DMS 273 (cell line): ENCODE measurements around the gene RPS6KA2.
"Not testable (repeated sequence)": the region's sequence is repeated elsewhere in the genome, so short reads cannot be mapped to it uniquely, and the experiment has no call there.

Source experiments
- DNase-seq: peaks from one replicate; lab custom pipeline; 2025; ENCODE audit not compliant: unreplicated experiment; lab: John Stamatoyannopoulos, UW

The RPS6KA2 gene

DNA sequence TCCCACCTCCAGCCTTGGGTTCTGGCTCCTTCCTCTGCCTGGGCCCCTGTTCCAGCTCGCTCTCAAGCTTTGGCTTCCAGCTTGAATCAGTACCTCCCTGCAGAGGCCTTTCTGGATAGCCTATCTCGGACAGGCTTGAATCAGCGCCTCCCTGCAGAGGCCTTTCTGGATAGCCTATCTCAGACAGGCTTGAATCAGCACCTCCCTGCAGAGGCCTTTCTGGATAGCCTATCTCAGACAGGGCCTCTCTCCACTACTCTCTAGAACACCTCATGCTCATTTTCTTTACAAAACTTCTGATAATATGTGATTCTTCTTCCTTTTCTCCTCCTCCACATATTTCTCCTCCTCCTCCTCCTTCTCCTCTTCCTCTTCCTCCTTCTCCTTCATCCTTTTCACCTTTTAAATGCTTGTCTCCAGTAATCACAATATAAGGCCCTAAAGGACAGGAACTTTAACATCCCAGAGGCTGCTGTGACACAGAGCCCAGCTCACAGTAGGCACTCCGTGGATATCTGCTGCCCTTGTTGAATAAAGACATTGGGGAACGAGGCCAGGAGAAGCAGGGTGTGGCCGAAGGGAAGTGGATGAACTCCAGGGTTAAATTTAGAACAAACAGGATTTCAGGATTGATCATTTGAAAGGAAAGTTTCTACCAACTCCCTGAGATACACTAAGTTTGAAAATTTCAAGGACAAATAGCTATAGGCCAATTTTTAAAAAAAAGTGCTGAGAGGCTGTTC, 9.3 kb upstream of the RPS6KA2 start:
- no peak for DNase-seq

DNA sequence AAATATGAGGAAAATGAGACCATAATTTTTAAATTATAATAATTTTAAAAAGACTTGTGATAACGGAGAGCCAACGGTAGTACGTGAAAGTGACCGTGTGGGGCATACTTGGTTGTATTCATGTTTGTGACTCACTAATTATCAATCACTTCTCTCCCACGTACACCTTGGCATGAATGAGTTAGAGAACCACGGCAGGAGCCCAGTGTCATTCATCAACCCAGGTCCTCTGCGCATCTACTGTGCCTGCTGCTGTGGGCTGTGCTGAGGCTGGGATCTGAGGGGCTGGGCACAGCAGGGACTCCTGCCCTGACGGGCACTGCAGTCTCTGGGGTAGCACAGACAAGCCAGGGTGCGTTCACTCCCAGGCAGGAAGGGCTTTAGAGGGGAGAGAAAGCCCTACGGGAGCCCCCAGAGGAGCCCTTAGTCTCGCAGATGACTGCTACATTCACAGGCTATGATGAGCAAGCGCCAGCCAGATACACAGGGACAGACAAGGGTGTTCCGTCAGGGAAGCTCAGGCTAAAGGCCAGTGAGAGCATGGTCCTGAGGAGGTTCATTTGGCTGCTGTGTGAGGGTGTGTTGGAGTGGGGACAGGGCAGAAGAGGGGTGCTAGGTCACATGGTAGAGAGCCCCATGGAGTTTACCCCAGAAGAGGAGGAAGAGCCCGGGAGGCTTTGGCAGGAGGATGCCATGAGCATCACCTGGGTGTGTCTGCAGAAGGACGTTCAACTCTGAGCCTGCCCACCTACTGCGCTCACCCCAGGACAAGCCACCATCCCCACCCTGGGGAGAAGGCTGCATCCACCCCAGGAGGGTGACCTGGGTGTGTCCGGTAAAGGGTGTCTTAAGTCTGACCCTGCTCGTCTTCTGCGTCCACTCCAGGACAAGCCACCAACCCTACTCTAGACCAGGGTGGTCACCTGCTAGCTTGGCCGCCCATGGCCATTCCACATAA, 8.2 kb upstream of the RPS6KA2 start:
- DNase-seq: no peak

DNA sequence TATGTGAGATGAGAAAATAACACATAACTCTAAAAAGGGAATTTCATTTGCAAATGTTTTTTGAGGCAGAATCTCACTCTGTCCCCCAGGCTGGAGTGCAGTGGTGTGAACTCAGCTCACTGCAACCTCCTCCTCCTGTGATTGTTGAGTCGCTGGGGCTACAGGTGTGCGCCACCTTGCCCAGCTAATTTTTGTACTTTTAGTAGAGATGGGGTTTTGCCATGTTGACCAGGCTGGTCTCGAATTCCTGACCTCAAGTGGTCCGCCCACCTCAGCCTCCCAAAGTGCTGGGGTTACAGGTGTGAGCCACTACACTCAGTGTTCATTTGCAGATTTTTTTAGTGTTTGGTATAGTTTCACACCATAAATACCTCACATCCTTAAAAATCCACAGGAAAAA, 7.5 kb upstream of the RPS6KA2 start:
- DNase-seq: not testable (repeated sequence)

DNA sequence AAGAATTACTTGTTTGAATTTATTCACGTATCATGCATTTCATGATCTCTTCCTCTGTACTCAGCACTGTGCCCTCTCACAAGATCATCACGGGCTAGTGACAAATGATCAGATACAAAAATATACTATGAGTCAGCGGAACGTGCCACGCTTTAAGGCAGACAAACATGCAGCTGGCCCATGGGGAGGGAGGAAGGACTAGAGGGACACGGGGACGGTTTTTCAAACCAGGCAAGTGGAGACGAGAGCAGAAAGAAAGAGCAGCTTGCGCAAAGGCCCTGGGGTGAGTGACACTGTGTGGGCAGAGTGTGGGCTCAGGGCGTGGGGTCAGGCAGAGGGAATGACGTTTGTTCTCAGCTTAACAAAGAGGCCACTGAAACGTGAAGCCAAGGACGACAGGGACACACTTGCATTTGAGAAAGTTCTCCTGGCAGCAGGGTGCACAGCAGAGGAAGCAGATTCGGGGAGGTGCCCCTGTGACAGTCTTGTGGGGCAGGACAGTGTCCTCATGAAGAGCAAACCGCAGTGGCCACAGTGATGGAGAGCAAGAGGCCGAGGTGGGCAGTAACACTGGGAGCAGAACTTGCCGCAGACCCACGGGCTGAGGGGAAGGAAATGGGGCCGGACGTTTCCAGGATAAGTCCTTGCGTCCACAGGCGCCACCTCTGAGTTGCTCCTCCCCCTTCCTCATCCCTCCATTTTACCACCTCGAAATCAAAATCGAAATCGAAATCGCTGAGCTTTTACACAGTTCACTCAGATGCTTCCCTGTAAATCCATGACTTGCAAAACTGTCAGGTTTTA, 6.9 kb upstream of the RPS6KA2 start:
- DNase-seq: no peak

DNA sequence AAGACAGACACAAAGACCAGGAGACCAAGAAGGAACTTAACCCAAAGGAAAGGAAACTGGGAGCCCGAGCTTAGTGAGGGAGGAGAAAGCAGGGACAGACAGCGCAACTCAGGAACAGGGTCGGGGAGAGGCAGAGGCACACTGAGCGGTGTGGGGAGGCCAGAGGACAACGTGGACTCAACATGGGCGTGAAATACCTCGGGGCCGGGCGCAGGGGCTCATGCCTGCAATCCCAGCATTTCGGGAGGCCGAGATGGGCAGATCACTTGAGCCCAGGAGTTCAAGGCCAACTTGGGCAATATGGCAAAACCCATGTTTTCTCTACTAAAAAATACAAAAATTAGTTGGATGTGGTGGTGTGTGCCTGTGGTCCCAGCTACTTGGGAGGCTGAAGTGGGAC, 5.7 kb upstream of the RPS6KA2 start:
- DNase-seq: no peak

DNA sequence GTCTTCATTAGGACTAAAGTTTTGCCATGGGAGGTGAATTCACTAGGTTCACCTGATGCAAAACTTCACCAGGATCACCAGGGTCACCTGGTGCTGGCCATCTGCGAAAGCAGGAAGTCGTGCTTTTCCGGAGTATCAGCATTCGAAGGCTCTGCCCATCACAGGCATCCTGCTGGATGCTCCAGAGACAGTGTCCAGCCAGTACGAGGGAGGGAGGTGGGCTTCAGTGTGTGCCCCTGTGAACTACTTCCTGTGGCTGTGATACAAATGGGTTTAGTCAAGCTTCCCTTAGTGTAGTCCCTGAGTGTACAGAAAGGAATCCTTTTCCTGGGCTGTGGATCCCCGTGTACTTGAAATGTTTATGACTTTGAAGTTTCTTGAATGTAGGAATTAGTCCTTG, 3.4 kb upstream of the RPS6KA2 start:
- DNase-seq: no peak

DNA sequence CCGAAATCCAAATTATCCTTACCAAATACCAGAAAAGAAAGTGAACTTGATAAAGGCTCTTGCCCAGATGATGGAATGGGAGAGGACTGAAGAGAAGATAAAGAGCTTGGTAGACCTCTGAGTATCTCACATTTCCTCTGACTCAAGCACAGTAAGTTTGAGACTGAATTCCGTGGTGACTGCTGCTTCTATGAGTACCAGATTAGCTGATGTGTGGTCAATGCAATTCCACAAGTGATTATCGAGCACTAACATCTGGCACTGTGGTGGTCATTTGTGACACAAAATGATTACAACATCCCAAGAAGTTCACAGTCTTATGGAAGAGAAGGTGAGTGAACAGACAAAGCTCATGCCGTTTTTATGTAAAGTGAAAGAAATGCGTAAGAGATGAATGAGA, 2.6 kb upstream of the RPS6KA2 start:
- DNase-seq: no peak

DNA sequence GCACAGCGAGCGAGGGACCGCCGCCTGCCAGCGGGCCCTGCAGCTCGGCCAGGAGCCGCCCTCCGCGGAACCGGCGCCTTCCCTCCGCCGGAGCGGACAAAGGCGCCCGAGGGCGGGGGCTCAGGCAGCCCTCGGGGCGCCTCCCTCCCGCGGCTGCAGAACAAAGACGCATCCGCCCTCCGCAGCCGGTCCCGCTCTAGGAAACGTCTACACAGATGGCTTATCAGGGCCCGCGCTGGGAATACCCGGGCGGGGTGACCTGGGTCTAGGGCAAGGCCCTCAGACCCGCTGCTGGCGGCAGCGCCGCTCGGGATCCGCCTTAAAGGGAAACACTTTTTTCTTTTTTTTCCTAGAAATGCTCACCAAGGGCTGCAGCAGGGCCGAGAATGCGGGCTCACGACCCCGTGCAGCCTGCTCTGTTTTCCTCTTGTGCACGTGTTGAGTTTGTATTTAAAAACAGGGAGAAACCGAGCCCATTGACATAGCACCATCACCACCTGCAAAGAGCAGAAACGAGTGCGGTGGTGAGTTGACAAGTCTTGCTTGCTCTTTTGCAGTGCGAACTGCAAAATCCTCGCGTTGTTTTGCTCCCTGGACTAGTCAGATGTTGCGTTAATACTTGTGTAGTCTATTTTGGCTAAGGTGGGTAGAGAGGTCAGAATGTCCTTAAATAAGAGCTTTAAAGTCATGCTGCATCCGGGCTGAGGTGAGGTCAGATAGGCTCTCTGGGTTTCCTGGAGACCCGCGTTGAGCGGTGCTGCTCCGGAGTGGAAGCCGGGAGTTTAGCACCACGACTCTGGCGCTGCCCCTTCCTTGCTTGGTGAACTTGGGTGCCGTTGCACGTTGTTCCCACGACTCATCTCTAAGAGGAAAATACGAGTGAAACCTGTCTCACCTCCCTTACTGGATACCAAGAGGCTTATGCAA, 1.1 kb upstream of the RPS6KA2 start:
- peak; percentile 84 for DNase-seq

DNA sequence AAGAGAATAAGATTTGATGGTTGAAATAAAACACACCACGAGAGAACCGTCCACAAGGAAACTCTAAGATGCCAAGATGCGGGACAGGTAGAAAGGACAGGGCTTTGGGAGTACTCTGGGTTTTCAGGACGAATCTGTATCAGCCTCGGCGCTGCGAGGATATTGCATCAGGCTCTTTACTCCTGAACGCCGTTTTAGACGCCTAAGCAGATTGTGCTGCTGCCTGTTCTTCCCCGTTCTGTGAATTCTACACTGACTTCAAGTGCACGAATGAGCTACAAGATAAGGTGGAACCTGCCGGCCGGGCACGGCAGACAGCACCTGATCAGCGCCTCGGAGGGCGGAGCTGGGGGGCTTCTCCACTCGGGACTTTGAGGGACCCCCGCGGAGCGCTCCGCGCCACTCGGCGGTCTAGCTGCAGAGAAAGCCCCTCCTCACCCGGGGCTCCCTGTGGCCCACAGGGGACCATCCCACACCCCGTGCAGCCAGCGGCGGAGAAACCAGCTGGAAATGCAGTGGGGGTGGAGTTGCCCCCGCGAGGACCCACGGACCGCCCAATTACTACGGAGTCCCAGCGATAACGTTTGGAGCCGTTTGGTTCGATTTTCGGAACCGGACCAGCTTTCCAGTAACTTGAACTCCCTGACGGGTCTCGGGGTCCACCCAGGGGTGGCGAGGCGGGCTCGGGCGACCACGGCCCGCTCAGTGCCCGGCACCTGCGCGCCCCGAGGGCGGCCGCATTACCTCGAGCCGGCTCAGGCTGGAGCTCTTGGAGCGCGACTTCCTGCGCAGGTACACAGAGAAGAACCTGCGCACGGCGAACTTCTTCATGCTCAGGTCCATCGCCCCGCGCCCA, 646 bp downstream of the RPS6KA2 start:
- peak; percentile 48 for DNase-seq

DNA sequence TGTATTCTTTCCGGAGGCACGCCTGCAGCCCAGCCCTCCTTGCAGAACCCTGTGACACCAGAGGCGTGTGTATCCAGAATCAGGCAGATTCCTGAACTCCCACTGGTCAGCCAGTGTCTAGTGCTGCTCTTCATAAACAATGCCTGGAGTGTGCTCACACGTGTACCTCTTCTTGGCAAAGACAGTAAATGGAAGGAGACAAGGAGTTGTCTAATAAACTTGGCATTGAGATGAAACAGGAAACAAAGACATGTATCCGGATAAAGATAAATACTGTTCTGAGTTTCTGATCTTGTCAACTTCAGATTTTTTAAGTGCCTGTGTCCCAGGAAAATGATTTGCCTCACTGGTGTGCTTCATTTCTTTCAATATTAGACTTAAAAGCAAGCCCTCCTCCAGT, 1.7 kb downstream of the RPS6KA2 start:
- no peak for DNase-seq

DNA sequence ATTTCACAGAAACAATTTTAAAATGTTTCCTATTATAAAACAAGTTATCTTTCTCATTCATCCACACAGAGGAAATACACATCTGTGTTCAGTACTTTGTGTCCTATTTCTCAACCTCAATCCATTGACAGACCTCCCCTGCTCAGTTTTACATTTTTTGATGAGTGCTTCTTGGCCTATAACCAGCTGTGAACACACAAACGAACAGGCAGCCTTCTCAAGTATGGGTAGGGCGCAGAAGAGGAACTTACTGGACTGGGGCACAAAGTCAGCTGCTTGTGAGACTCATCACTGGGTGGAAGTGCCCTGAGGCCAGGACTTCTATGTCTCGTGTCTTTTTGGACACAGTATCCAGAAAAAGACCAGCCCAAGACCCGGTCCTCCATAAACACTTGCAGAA, 2.8 kb downstream of the RPS6KA2 start:
- DNase-seq: no peak

DNA sequence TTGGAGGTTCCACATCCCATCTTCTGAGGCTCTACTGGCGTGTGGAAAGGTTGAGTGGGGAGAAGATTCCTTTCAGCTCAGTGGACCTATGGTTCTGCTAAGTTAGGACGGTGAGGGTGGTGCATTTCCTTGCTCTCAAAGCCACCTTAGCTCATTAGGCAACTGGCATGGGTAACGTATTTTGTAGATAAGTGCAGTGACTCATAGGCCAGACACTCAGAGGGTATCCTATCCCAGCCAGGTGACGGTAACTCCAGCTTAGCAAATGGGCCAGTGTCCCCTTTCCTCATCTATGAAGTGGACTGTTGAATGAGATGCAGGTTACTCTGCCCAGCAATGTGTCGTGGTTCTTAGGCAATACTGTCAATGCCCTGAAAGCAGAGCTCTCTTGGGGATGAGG, 3.7 kb downstream of the RPS6KA2 start:
- DNase-seq: no peak

DNA sequence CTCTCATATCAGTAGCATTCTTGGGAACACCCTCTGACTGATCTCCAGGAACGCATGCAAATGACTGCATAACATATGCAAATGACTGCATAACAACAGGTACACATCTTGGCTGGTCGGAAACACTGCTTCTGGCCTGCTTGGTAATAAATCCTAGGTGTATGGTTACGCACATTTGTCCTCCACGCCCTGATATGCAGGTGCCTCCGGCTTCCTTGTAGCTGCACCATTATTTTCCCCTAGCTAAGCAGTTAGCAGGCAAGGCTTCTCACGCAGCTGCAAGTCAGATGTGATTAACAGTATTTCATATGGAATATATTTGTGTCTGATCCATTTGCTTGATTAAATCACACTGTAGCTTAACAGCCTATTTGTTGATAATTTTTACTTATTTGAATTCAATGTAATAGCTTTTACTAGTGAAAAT, 5.9 kb downstream of the RPS6KA2 start:
- no peak for DNase-seq

DNA sequence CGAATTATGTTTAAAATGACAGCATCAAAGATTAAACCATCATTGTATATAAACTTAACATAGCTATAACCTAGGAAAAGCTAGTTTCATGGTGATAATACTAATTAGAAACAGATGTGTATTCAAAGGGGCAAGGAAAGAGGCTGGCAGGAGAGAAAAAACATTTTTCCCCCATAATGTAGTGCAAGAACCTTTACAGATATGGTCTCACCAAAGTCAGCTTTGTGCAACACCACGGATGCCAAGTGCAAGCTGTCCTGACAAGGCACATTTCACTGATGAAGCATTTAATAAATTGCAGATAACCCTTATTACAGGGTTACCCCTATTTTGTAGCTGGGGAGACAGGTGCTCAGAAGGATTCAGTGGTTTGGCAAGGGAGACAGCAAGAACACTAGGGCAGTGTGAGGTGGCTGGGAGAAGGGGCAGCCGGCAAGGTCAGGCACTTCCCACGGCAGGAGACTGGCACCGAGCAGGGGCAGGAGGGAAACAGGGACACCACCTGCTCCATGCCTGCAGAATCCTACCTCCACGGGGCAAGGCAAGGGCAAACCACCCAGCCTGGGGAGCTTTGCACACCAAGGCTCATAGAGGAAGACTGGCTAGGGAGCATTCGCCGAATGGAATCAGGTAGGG, 6.5 kb downstream of the RPS6KA2 start:
- DNase-seq: no peak

DNA sequence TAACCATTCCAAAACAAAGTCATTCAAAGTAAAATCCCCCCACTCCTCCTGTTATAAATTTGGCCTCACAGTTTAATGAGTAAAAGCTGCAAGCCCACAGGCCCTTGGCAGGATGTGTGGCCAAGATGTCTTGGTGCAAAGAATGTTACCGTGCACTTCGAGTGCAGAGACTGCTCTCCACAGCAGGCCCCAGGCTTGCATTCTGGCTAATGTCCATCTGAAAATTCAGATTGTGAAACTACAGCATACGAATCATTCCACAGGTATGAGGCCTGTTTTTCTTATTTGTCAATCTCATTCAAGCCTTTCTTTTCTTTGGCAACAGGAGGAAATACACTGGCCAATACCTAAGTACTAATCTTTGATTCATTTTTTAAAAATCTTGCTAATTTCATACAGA, 7.1 kb downstream of the RPS6KA2 start:
- DNase-seq: no peak

DNA sequence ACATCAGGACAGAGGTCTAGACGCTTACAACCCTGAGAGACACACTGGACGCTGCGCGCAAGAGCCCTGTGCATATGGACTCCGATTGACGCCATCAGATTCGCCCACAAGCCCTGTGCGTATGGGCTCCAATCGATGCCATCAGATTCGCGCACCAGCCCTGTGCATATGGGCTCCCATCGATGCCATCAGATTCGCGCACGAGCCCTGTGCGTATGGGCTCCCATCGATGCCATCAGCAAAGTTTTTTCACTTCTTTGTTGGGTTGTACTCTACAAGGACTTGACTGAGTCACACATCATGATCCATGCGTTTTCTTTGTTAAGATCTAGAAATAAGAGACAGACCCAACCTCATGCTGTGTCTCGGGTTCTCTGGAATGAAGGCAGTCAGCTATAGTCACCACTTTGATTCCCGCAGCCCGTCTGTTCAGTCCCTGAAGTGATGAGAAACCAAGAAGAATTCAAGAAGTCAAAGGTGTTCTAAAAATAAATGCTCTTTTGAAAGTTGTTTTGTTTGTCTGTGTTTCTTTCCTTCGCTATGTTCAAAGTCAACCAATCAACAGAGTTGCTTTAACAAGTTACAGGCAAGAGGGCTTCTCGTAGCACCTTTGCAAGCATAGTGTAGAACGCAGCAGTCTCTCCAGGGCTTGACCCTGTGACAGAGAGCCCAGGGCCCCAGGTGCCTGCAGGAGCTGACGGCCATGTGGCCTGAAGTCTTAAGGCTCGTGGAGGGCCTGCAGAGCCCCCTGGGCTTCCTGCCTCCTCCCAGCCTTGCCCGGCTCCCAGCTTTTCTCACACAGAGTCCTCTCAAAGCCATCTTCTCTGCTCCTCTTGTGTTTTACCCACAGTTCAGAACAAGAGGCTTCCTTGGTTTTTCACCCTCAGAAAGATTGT, 7.9 kb downstream of the RPS6KA2 start:
- no peak for DNase-seq

DNA sequence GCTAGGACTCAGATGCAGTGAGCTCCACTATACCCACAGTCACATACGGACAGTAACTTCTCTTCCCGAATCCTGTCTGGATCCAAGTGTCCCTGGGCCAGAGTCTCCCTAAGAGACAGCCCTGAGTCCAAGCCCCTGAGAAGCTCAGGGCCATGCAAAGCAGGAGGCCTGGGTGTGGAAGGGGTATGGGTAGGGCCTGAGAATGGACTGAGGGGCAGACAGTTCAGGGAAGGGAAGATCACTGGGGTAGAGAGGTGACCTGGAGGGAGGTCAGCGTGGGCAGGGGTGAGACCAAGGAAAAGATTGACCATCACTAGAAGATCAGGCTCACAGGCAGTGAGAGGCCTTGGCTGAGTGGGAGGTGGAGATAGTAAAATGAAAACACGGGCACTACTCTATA, 8.8 kb downstream of the RPS6KA2 start:
- DNase-seq: no peak

DNA sequence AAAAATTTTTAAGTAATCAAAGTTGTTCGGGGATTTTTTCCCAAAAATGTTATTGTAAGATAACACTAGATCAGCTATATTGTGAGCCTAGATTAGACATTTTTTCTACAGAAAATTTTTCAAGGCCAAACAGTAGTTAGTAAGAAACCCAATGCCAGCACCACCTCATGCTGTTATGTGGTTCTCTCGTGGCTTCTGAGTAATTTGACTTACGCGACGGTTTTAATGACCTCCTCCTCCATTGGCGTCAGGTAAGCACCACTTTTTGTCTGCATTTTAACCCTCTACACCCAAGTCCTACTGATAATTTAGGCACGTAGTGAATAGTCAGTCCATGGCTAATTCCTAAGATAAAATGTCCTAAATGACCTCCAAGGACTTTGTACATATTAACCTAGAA, 9.7 kb downstream of the RPS6KA2 start:
- DNase-seq: no peak
